ENCODE results near the gene SLC25A41. TPM values are rescaled to one million over a fixed set of nuclear protein-coding genes. Genes with fewer than 3 reads are reported as not detected.

SLC25A41 gene
- total RNA-seq, 1 donor from 2014 or later, result 1.8 TPM

DNA sequence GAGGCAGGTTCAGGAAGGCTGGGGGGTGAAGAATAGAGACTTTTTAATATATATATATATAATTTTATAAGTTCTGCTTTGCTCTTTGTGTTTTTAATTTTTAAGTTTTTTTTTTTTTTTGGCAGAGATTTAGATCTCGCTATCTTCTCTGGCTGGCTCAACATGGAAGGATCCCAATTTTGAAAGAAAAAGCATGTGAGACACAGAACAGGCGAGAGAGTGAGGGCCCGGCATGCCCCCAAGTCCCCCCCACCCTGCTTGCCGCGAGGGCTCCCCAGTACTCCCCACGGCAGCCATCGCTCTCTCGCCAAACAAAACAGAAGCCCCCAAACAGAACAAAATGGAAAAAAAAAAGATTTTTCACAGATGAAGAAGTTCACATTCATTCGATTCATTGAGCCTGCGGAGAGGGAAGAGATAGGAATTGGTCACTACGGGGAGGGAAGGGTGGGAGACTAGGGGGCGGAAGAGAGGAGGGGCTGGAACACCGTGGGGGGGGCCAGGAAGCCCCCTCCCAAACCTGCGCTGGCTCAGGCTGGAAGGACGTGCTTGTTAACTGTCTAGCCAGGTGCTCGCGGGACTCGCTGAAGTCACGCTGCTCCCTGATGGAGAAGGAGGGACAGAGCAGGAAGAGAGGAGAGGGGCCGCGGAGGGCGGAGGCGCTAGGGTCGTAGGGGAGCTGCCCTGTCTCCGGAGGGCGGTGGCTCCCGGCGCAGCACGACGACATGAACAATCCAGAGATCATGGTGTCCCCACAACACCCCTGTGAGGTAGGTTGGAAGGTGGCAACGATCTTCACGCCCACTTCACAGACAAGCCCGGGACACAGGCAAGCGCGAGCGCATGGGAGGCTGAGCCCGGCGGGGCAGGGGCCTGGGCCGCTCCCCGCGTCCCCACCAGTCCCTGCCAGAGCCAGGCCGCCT is 19.6 kb downstream of the SLC25A41 start:
- H3K4me3 Mint-ChIP-seq, result no peak overlapping the region
- no peaks in the 10 kb centered on the region for H3K27me3 Mint-ChIP-seq (ENCODE audit: low read depth)
- no peak for DNase-seq (ENCODE audit: low spot score in 2 of 2, unreplicated experiment in 2 of 2)

DNA sequence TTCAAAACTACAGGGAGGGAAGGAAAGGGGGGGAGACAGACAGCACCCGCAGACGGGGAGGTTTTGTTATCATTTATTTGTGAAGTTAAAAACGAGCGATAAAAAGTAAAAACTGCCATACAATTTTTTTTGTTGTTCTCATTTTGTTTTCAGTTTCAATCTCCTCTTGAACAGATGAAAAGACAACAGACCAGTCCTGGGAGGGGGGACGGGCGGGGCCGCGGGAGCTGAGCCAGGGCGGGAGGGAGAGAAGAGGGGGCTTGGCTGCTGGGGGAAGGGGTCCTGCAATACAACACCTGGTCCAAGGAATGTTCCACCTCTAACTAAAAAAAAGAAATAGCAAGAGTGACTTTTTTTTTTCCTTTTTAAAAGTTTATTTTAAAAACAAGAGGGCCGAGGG is 20.3 kb downstream of the SLC25A41 start:
- Mint-ChIP-seq H3K27me3 (ENCODE audit: low read depth) (no peaks in the 10 kb centered on the region), H3K4me3 (no peak overlapping the region), H3K9me3 (no peaks in the 10 kb centered on the region), H3K4me1 (peaks cover 8% of the 10 kb centered on the region), H3K27ac (peak overlapping the region; percentile 69), H3K36me3 (peaks cover 12% of the 10 kb centered on the region)
- DNase-seq (ENCODE audit: low spot score in 2 of 2, unreplicated experiment in 2 of 2), result no peak
- TF ChIP-seq, protein P1, sequence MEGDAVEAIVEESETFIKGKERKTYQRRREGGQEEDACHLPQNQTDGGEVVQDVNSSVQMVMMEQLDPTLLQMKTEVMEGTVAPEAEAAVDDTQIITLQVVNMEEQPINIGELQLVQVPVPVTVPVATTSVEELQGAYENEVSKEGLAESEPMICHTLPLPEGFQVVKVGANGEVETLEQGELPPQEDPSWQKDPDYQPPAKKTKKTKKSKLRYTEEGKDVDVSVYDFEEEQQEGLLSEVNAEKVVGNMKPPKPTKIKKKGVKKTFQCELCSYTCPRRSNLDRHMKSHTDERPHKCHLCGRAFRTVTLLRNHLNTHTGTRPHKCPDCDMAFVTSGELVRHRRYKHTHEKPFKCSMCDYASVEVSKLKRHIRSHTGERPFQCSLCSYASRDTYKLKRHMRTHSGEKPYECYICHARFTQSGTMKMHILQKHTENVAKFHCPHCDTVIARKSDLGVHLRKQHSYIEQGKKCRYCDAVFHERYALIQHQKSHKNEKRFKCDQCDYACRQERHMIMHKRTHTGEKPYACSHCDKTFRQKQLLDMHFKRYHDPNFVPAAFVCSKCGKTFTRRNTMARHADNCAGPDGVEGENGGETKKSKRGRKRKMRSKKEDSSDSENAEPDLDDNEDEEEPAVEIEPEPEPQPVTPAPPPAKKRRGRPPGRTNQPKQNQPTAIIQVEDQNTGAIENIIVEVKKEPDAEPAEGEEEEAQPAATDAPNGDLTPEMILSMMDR (IDR thresholded peaks at IDR 0.05; ENCODE audit: unreplicated experiment), result no peak

More for the DNA sequence above, 19.6 kb downstream of the SLC25A41 start:
- H3K4me1 Mint-ChIP-seq, result peaks cover 8% of the 10 kb centered on the region
- peaks cover 16% of the 10 kb centered on the region for H3K36me3 Mint-ChIP-seq
- TF ChIP-seq, protein P1 (IDR thresholded peaks at IDR 0.05; ENCODE audit: unreplicated experiment), result no peak
- peak overlapping the region; percentile 71 for H3K27ac Mint-ChIP-seq
- no peaks in the 10 kb centered on the region for H3K9me3 Mint-ChIP-seq

DNA sequence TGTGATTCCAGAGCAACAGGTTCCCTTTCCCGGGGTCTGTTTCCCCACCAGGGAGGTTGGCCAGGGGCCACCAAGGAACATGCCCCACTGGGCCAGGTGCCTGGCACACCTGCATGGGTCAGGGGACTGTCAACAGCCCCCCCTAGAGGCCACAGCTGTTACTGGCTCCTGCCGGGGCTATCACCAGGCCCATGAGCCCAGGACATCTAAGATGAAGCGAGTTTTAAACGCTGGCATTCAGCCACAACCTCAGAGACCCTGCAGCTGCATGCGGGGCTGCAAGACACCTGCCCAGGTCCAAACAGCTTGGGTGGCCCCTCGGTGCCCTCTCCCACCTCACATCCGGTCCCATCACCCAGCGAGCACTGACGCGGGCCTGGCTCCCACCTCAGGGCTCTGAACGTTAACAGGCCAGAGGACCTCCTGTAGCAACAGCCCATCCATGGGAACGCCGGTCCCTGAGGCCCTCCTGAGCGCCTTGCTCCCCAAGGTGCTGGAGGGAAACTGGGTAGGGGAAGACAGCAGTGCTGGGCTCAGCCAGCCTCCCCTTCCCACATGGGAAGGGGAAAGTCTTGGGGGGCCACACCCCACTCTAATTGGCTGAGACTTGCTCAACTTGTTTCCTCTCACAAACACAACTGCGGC is 21.0 kb downstream of the SLC25A41 start:
- no peak overlapping the region for H3K4me3 Mint-ChIP-seq
- H3K36me3 Mint-ChIP-seq, result peaks cover 11% of the 10 kb centered on the region
- H3K27ac Mint-ChIP-seq, result no peak overlapping the region
- peaks cover 8% of the 10 kb centered on the region for H3K4me1 Mint-ChIP-seq
- H3K9me3 Mint-ChIP-seq, result no peaks in the 10 kb centered on the region
- TF ChIP-seq, protein P1 (IDR thresholded peaks at IDR 0.05; ENCODE audit: unreplicated experiment), result peak; percentile 32
- DNase-seq (ENCODE audit: low spot score in 2 of 2, unreplicated experiment in 2 of 2), result peak in 1 of 2 experiments; percentile 64
- H3K27me3 Mint-ChIP-seq (ENCODE audit: low read depth), result no peaks in the 10 kb centered on the region

DNA sequence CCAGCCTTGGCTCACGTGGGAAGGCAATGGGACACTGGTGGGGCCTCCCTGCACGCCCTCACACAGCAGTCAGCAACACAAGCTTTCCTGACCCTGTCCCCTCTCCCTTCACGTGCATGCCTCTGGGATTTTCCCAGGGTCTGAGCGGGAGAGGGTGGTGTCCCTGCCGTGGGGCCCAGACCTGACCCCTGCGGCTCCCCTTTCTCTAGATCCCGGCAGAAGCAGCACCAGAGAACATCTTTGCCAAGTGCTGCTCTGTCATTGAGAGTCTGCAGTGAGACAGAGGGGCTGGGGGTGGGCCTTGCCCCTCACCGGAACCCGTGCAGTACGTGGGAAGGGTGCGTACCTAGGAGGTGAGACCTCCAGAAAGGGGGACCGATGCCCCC is 21.5 kb downstream of the SLC25A41 start:
- Mint-ChIP-seq H3K9me3 (no peaks in the 10 kb centered on the region), H3K4me1 (peaks cover 8% of the 10 kb centered on the region), H3K27me3 (ENCODE audit: low read depth) (no peaks in the 10 kb centered on the region), H3K36me3 (peaks cover 11% of the 10 kb centered on the region), H3K27ac (no peak overlapping the region), H3K4me3 (no peak overlapping the region)
- DNase-seq (ENCODE audit: low spot score in 2 of 2, unreplicated experiment in 2 of 2), result no peak
- TF ChIP-seq, protein P1 (IDR thresholded peaks at IDR 0.05; ENCODE audit: unreplicated experiment), result no peak

DNA sequence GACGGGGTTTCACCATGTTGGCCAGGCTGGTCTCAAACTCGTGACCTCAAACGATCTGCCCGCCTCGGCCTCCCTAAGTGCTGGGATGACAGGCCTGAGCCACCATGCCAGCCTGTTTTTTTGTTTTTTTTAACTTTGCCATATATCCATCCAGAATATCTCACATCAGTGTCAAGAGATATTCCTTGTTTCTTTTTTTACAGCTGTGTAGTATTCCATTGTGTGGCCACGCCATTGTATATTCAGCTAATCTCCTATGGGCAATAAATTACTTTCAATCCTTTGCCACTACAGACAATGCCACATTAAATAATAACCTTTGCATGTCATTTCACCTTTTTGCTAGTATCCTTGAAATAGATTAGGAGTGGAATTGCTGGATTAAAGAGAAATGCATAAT is 24.2 kb downstream of the SLC25A41 start:
- DNase-seq (ENCODE audit: low spot score in 2 of 2, unreplicated experiment in 2 of 2), result no peak
- H3K4me3 Mint-ChIP-seq, result no peak overlapping the region
- H3K27ac Mint-ChIP-seq, result no peak overlapping the region
- no peaks in the 10 kb centered on the region for H3K9me3 Mint-ChIP-seq
- no peaks in the 10 kb centered on the region for H3K27me3 Mint-ChIP-seq (ENCODE audit: low read depth)
- peaks cover 7% of the 10 kb centered on the region for H3K36me3 Mint-ChIP-seq
- H3K4me1 Mint-ChIP-seq, result peaks cover 8% of the 10 kb centered on the region
- TF ChIP-seq, protein P1 (IDR thresholded peaks at IDR 0.05; ENCODE audit: unreplicated experiment), result no peak
